ENCODE results near the gene DRAM2.

The DRAM2 gene

DNA sequence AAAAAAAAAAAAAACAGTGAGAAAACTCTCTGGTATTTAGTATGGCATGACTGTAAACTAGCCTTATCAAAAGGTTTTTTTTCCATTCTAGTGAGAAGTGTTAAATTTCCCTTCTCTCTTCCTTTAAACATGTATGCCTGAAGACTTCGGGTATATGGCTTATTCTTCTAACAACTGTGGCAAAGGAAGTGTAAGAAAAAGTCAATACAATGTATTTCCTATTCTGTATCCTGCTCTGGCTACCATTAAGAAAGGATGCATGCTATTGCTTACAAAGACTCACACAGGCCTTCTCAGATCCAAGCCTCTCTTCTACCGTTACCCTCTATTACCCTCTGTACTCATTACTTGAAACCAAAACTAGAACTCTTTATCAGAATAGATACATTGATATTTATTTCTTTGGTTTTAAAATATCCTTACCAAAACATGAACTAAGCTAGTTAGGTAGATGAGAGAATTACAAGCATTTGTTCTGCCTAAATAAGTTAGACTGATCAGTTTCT, 8.5 kb upstream of the DRAM2 start:
- peaks cover 25 to 51% of the 10 kb centered on the region in 2 experiments for H3K36me3 ChIP-seq (ENCODE audit: control insufficient read depth in 2 of 2, insufficient read depth in 1 of 2, low read length in 2 of 2)
- no peak overlapping the region for H3K27ac ChIP-seq (ENCODE audit: extremely low read depth, low read depth, low read length)
- CTCF ChIA-PET: no interaction called here
- H3K4me3 ChIP-seq (ENCODE audit: low read depth, low read length): no peak overlapping the region
- no peaks in the 10 kb centered on the region for H3K9me3 ChIP-seq (ENCODE audit: control insufficient read depth, insufficient read depth, low read depth, low read length)
- POLR2A ChIA-PET: no interaction called here
- TF ChIP-seq ZSCAN16 (tag by site-specific recombination; IDR thresholded peaks at IDR 0.05) (no peak), ZNF792 (tag by site-specific recombination; IDR thresholded peaks at IDR 0.05) (no peak), KLF8 (tag by site-specific recombination; IDR thresholded peaks at IDR 0.05) (no peak), ZNF10 (tag by site-specific recombination; IDR thresholded peaks at IDR 0.05) (no peak), ZNF23 (tag by site-specific recombination; IDR thresholded peaks at IDR 0.05; ENCODE audit: borderline replicate concordance) (no peak), ZNF548 (tag by site-specific recombination; IDR thresholded peaks at IDR 0.05) (no peak), ZNF677 (tag by site-specific recombination; IDR thresholded peaks at IDR 0.05) (no peak), ZBTB21 (tag by site-specific recombination; IDR thresholded peaks at IDR 0.05) (no peak), ZNF623 (tag by site-specific recombination; IDR thresholded peaks at IDR 0.05) (no peak), SALL2 (tag by site-specific recombination; IDR thresholded peaks at IDR 0.05; ENCODE audit: borderline replicate concordance) (no peak), ZNF239 (tag by site-specific recombination; IDR thresholded peaks at IDR 0.05) (no peak), KLF1 (tag by site-specific recombination; IDR thresholded peaks at IDR 0.05) (no peak), CTCF (tag by site-specific recombination; IDR thresholded peaks at IDR 0.05) (no peak), ZNF37A (tag by site-specific recombination; IDR thresholded peaks at IDR 0.05) (no peak), ZNF704 (tag by site-specific recombination; IDR thresholded peaks at IDR 0.05) (no peak)
- TF ChIP-seq, protein P1, sequence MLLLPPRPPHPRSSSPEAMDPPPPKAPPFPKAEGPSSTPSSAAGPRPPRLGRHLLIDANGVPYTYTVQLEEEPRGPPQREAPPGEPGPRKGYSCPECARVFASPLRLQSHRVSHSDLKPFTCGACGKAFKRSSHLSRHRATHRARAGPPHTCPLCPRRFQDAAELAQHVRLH (tag by site-specific recombination; IDR thresholded peaks at IDR 0.05): no peak
- TF ChIP-seq, protein P2, sequence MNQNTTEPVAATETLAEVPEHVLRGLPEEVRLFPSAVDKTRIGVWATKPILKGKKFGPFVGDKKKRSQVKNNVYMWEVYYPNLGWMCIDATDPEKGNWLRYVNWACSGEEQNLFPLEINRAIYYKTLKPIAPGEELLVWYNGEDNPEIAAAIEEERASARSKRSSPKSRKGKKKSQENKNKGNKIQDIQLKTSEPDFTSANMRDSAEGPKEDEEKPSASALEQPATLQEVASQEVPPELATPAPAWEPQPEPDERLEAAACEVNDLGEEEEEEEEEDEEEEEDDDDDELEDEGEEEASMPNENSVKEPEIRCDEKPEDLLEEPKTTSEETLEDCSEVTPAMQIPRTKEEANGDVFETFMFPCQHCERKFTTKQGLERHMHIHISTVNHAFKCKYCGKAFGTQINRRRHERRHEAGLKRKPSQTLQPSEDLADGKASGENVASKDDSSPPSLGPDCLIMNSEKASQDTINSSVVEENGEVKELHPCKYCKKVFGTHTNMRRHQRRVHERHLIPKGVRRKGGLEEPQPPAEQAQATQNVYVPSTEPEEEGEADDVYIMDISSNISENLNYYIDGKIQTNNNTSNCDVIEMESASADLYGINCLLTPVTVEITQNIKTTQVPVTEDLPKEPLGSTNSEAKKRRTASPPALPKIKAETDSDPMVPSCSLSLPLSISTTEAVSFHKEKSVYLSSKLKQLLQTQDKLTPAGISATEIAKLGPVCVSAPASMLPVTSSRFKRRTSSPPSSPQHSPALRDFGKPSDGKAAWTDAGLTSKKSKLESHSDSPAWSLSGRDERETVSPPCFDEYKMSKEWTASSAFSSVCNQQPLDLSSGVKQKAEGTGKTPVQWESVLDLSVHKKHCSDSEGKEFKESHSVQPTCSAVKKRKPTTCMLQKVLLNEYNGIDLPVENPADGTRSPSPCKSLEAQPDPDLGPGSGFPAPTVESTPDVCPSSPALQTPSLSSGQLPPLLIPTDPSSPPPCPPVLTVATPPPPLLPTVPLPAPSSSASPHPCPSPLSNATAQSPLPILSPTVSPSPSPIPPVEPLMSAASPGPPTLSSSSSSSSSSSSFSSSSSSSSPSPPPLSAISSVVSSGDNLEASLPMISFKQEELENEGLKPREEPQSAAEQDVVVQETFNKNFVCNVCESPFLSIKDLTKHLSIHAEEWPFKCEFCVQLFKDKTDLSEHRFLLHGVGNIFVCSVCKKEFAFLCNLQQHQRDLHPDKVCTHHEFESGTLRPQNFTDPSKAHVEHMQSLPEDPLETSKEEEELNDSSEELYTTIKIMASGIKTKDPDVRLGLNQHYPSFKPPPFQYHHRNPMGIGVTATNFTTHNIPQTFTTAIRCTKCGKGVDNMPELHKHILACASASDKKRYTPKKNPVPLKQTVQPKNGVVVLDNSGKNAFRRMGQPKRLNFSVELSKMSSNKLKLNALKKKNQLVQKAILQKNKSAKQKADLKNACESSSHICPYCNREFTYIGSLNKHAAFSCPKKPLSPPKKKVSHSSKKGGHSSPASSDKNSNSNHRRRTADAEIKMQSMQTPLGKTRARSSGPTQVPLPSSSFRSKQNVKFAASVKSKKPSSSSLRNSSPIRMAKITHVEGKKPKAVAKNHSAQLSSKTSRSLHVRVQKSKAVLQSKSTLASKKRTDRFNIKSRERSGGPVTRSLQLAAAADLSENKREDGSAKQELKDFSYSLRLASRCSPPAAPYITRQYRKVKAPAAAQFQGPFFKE (tag by site-specific recombination; IDR thresholded peaks at IDR 0.05; ENCODE audit: borderline replicate concordance): no peak
- TF ChIP-seq, protein P3, sequence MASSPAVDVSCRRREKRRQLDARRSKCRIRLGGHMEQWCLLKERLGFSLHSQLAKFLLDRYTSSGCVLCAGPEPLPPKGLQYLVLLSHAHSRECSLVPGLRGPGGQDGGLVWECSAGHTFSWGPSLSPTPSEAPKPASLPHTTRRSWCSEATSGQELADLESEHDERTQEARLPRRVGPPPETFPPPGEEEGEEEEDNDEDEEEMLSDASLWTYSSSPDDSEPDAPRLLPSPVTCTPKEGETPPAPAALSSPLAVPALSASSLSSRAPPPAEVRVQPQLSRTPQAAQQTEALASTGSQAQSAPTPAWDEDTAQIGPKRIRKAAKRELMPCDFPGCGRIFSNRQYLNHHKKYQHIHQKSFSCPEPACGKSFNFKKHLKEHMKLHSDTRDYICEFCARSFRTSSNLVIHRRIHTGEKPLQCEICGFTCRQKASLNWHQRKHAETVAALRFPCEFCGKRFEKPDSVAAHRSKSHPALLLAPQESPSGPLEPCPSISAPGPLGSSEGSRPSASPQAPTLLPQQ (tag by site-specific recombination; IDR thresholded peaks at IDR 0.05): no peak
- TF ChIP-seq, protein P4, sequence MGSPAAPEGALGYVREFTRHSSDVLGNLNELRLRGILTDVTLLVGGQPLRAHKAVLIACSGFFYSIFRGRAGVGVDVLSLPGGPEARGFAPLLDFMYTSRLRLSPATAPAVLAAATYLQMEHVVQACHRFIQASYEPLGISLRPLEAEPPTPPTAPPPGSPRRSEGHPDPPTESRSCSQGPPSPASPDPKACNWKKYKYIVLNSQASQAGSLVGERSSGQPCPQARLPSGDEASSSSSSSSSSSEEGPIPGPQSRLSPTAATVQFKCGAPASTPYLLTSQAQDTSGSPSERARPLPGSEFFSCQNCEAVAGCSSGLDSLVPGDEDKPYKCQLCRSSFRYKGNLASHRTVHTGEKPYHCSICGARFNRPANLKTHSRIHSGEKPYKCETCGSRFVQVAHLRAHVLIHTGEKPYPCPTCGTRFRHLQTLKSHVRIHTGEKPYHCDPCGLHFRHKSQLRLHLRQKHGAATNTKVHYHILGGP (tag by site-specific recombination; IDR thresholded peaks at IDR 0.05): no peak
- TF ChIP-seq, protein P5, sequence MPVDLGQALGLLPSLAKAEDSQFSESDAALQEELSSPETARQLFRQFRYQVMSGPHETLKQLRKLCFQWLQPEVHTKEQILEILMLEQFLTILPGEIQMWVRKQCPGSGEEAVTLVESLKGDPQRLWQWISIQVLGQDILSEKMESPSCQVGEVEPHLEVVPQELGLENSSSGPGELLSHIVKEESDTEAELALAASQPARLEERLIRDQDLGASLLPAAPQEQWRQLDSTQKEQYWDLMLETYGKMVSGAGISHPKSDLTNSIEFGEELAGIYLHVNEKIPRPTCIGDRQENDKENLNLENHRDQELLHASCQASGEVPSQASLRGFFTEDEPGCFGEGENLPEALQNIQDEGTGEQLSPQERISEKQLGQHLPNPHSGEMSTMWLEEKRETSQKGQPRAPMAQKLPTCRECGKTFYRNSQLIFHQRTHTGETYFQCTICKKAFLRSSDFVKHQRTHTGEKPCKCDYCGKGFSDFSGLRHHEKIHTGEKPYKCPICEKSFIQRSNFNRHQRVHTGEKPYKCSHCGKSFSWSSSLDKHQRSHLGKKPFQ (tag by site-specific recombination; IDR thresholded peaks at IDR 0.05): no peak
- no peaks in the 10 kb centered on the region for H3K4me1 ChIP-seq (ENCODE audit: control insufficient read depth, insufficient read depth, low read length)

Data from HEK293 (cell line).